Measurements from ENCODE around the gene MAP3K12.
"Not testable (repeated sequence)": the region's sequence is repeated elsewhere in the genome, so short reads cannot be mapped to it uniquely, and the experiment has no call there.

Gene MAP3K12

GRCh38 chr12:53450936-53451335 is 48.3 kb downstream of the MAP3K12 start:
- no peak overlapping the region for H3K4me3 ChIP-seq (ENCODE audit: low read depth, low read length)
- TF ChIP-seq CTCF (conservative IDR thresholded peaks at IDR 0.05; ENCODE audit: low read depth, low read length) = no peak
- no peak for DNase-seq (ENCODE audit: low read depth)

GRCh38 chr12:53444593-53445325 is 54.5 kb downstream of the MAP3K12 start:
- DNase-seq (ENCODE audit: low read depth) = not testable (repeated sequence)

GRCh38 chr12:53443955-53444354 is 55.3 kb downstream of the MAP3K12 start:
- no peak overlapping the region for H3K4me3 ChIP-seq (ENCODE audit: low read depth, low read length)
- no peak for DNase-seq (ENCODE audit: low read depth)
- TF ChIP-seq CTCF (conservative IDR thresholded peaks at IDR 0.05; ENCODE audit: low read depth, low read length) = no peak

More at GRCh38 chr12:53444593-53445325, 54.5 kb downstream of the MAP3K12 start:
- not testable (repeated sequence) for H3K4me3 ChIP-seq (ENCODE audit: low read depth, low read length)

- DNase-seq (ENCODE audit: low read depth) = peak; percentile 100
- peak within 1 kb of the TSS; percentile 84 for H3K4me3 ChIP-seq (ENCODE audit: low read depth, low read length)
- TF ChIP-seq CTCF (conservative IDR thresholded peaks at IDR 0.05; ENCODE audit: low read depth, low read length) = no peak
These were observed 58.0 kb downstream of the MAP3K12 start, which contains the start of gene PRR13 for GRCh38 chr12:53441040-53441833. PRR13 (plus strand) TSS chr12:53441734; CDS start chr12:53442715, 981 bp downstream.

GRCh38 chr12:53439582-53439981 is 59.7 kb downstream of the MAP3K12 start:
- not testable (repeated sequence) for H3K4me3 ChIP-seq (ENCODE audit: low read depth, low read length)

GRCh38 chr12:53435326-53435725 is 63.9 kb downstream of the MAP3K12 start:
- DNase-seq (ENCODE audit: low read depth); H3K4me3 ChIP-seq (ENCODE audit: low read depth, low read length): not testable (repeated sequence)

More at GRCh38 chr12:53439582-53439981, 59.7 kb downstream of the MAP3K12 start:
- DNase-seq (ENCODE audit: low read depth) = not testable (repeated sequence)

- H3K4me3 ChIP-seq (ENCODE audit: low read depth, low read length) = no peak overlapping the region
- DNase-seq (ENCODE audit: low read depth) = no peak
- no peak for TF ChIP-seq CTCF (conservative IDR thresholded peaks at IDR 0.05; ENCODE audit: low read depth, low read length)
These were observed 68.1 kb downstream of the MAP3K12 start for GRCh38 chr12:53431187-53431586.

- no peak for TF ChIP-seq CTCF (conservative IDR thresholded peaks at IDR 0.05; ENCODE audit: low read depth, low read length)
- H3K4me3 ChIP-seq (ENCODE audit: low read depth, low read length) = no peak overlapping the region
- DNase-seq (ENCODE audit: low read depth) = no peak
These were observed 69.1 kb downstream of the MAP3K12 start for GRCh38 chr12:53430116-53430515.
